Stimulated activated naive CD8-positive, alpha-beta T cell treated with anti-CD3 and anti-CD28 coated beads, Interleukin-15, amount 100 ng/mL, for 72 hours (primary cell): ENCODE measurements around the gene SH3PXD2B.

Source experiments
- ATAC-seq: fragments of 150-1000 bp; cut with Tn5 transposase; 2 replicates; pipeline ENCODE4 v1.10.0; 2021; ENCODE audit warnings: mild to moderate bottlenecking, moderate library complexity
- DNase-seq, 2 donors: peaks; one replicate each; pipeline ENCODE4 v3.0.0; 2021 to 2022
- H3K27ac Mint-ChIP-seq, 2 donors: one replicate each; pipeline ENCODE4 v1.8.0; 2022; ENCODE audit warnings: mild to moderate bottlenecking in 2 of 2, mixed read lengths in 2 of 2, moderate library complexity in 2 of 2
- H3K27me3 Mint-ChIP-seq: one replicate; pipeline ENCODE4 v1.8.0; 2022; ENCODE audit warnings: mixed read lengths
- H3K4me1 Mint-ChIP-seq: one replicate; pipeline ENCODE4 v1.8.0; 2022; ENCODE audit warnings: mild to moderate bottlenecking, mixed read lengths
- H3K4me3 Mint-ChIP-seq, 2 donors: one replicate each; pipeline ENCODE4 v1.8.0; 2022; ENCODE audit warnings: mild to moderate bottlenecking in 2 of 2, mixed read lengths in 2 of 2, moderate library complexity in 1 of 2
- H3K9me3 Mint-ChIP-seq, 2 donors: one replicate each; pipeline ENCODE4 v1.8.0; 2022; ENCODE audit warnings: mixed read lengths in 2 of 2

Gene SH3PXD2B

GRCh38 chr5:172473427-172473826, 19.1 kb upstream of the SH3PXD2B start:
- H3K4me3 Mint-ChIP-seq: no peak overlapping the region
- ATAC-seq (no peak), DNase-seq (no peak)
- no peaks in the 10 kb centered on the region for H3K4me1 Mint-ChIP-seq
- H3K27me3 Mint-ChIP-seq: peaks cover 6% of the 10 kb centered on the region
- no peaks in the 10 kb centered on the region for H3K9me3 Mint-ChIP-seq
- no peak overlapping the region for H3K27ac Mint-ChIP-seq

- peaks cover 6% of the 10 kb centered on the region for H3K27me3 Mint-ChIP-seq
- no peak for ATAC-seq
- no peak for DNase-seq
- no peak overlapping the region for H3K4me3 Mint-ChIP-seq
- no peak overlapping the region for H3K27ac Mint-ChIP-seq
- no peaks in the 10 kb centered on the region for H3K4me1 Mint-ChIP-seq
- H3K9me3 Mint-ChIP-seq: no peaks in the 10 kb centered on the region
These were observed 15.4 kb upstream of the SH3PXD2B start for GRCh38 chr5:172469697-172470096.

- H3K9me3 Mint-ChIP-seq: peaks cover 0 to 13% of the 10 kb centered on the region in 2 donors
- no peak for ATAC-seq
- no peak overlapping the region for H3K27ac Mint-ChIP-seq
- H3K4me1 Mint-ChIP-seq: peaks cover 7% of the 10 kb centered on the region
- H3K4me3 Mint-ChIP-seq: no peak overlapping the region
- H3K27me3 Mint-ChIP-seq: peaks cover 5% of the 10 kb centered on the region
- no peak for DNase-seq
These were observed 11.7 kb upstream of the SH3PXD2B start for GRCh38 chr5:172466062-172466461.

GRCh38 chr5:172463031-172463430, 8.7 kb upstream of the SH3PXD2B start:
- DNase-seq: no peak
- Mint-ChIP-seq H3K4me3 (no peak overlapping the region), H3K27ac (no peak overlapping the region), H3K9me3 (peaks cover 0 to 13% of the 10 kb centered on the region in 2 donors), H3K4me1 (peaks cover 13% of the 10 kb centered on the region), H3K27me3 (no peaks in the 10 kb centered on the region)
- no peak for ATAC-seq

GRCh38 chr5:172459783-172460165, 5.4 kb upstream of the SH3PXD2B start:
- peaks cover 18% of the 10 kb centered on the region for H3K4me1 Mint-ChIP-seq
- H3K27me3 Mint-ChIP-seq: peaks cover 5% of the 10 kb centered on the region
- H3K27ac Mint-ChIP-seq: no peak overlapping the region
- no peak for DNase-seq
- no peak for ATAC-seq
- peaks cover 0 to 13% of the 10 kb centered on the region in 2 donors for H3K9me3 Mint-ChIP-seq
- H3K4me3 Mint-ChIP-seq: no peak overlapping the region

GRCh38 chr5:172458976-172459782, 4.9 kb upstream of the SH3PXD2B start:
- DNase-seq (no peak), ATAC-seq (no peak)
- H3K27ac Mint-ChIP-seq: no peak overlapping the region
- peaks cover 8% of the 10 kb centered on the region for H3K27me3 Mint-ChIP-seq
- H3K9me3 Mint-ChIP-seq: peaks cover 0 to 13% of the 10 kb centered on the region in 2 donors
- no peak overlapping the region for H3K4me3 Mint-ChIP-seq
- H3K4me1 Mint-ChIP-seq: peaks cover 20% of the 10 kb centered on the region

- peaks cover 24% of the 10 kb centered on the region for H3K4me1 Mint-ChIP-seq
- H3K9me3 Mint-ChIP-seq: no peaks in the 10 kb centered on the region
- H3K4me3 Mint-ChIP-seq: no peak overlapping the region
- H3K27me3 Mint-ChIP-seq: peaks cover 33% of the 10 kb centered on the region
- no peak for DNase-seq
- no peak overlapping the region for H3K27ac Mint-ChIP-seq
- ATAC-seq: no peak
These were observed 1.9 kb upstream of the SH3PXD2B start for GRCh38 chr5:172456076-172456722.

GRCh38 chr5:172455511-172456061, 1.3 kb upstream of the SH3PXD2B start:
- ATAC-seq: no peak
- Mint-ChIP-seq H3K9me3 (no peaks in the 10 kb centered on the region), H3K4me1 (peaks cover 24% of the 10 kb centered on the region), H3K4me3 (no peak overlapping the region), H3K27ac (no peak overlapping the region), H3K27me3 (peaks cover 39% of the 10 kb centered on the region)
- no peak for DNase-seq

GRCh38 chr5:172455087-172455381, 709 bp upstream of the SH3PXD2B start:
- Mint-ChIP-seq H3K4me1 (peaks cover 22% of the 10 kb centered on the region), H3K4me3 (peak overlapping the region; percentile 83 to 90), H3K27me3 (peaks cover 39% of the 10 kb centered on the region), H3K9me3 (no peaks in the 10 kb centered on the region), H3K27ac (peak overlapping the region in 1 of 2 donors; percentile 1)
- ATAC-seq (no peak), DNase-seq (no peak)

GRCh38 chr5:172453986-172454357, 353 bp downstream of the SH3PXD2B start:
- DNase-seq (no peak), ATAC-seq (no peak)
- peaks cover 47% of the 10 kb centered on the region for H3K27me3 Mint-ChIP-seq
- no peaks in the 10 kb centered on the region for H3K9me3 Mint-ChIP-seq
- peaks cover 22% of the 10 kb centered on the region for H3K4me1 Mint-ChIP-seq
- H3K27ac Mint-ChIP-seq: no peak overlapping the region
- peak overlapping the region; percentile 44 to 82 for H3K4me3 Mint-ChIP-seq

- no peak for ATAC-seq
- H3K27ac Mint-ChIP-seq: no peak overlapping the region
- H3K27me3 Mint-ChIP-seq: peaks cover 48% of the 10 kb centered on the region
- no peak for DNase-seq
- no peaks in the 10 kb centered on the region for H3K9me3 Mint-ChIP-seq
- peak overlapping the region; percentile 44 to 82 for H3K4me3 Mint-ChIP-seq
- peaks cover 22% of the 10 kb centered on the region for H3K4me1 Mint-ChIP-seq
These were observed 929 bp downstream of the SH3PXD2B start for GRCh38 chr5:172453206-172453985.

- Mint-ChIP-seq H3K27me3 (peaks cover 48% of the 10 kb centered on the region), H3K9me3 (no peaks in the 10 kb centered on the region), H3K4me3 (no peak overlapping the region), H3K27ac (no peak overlapping the region), H3K4me1 (peaks cover 22% of the 10 kb centered on the region)
- ATAC-seq: no peak
- no peak for DNase-seq
These were observed 1.7 kb downstream of the SH3PXD2B start for GRCh38 chr5:172452398-172453205.

- H3K4me1 Mint-ChIP-seq: peaks cover 22% of the 10 kb centered on the region
- no peaks in the 10 kb centered on the region for H3K9me3 Mint-ChIP-seq
- H3K4me3 Mint-ChIP-seq: no peak overlapping the region
- H3K27ac Mint-ChIP-seq: no peak overlapping the region
- peaks cover 51% of the 10 kb centered on the region for H3K27me3 Mint-ChIP-seq
- ATAC-seq (no peak), DNase-seq (no peak)
These were observed 2.5 kb downstream of the SH3PXD2B start for GRCh38 chr5:172451771-172452197.

- DNase-seq (peak; percentile 35 to 40), ATAC-seq (peak; percentile 48)
- Mint-ChIP-seq H3K4me3 (no peak overlapping the region), H3K4me1 (peaks cover 22% of the 10 kb centered on the region), H3K27ac (no peak overlapping the region), H3K9me3 (no peaks in the 10 kb centered on the region), H3K27me3 (peaks cover 58% of the 10 kb centered on the region)
These were observed 3.2 kb downstream of the SH3PXD2B start for GRCh38 chr5:172450861-172451695.
